ENCODE results near the gene CCDC54. TPM values are rescaled to one million over a fixed set of nuclear protein-coding genes. Genes with fewer than 3 reads are reported as not detected.

CCDC54 gene
- total and polyA plus RNA-seq, 12 donors, result not detected

DNA sequence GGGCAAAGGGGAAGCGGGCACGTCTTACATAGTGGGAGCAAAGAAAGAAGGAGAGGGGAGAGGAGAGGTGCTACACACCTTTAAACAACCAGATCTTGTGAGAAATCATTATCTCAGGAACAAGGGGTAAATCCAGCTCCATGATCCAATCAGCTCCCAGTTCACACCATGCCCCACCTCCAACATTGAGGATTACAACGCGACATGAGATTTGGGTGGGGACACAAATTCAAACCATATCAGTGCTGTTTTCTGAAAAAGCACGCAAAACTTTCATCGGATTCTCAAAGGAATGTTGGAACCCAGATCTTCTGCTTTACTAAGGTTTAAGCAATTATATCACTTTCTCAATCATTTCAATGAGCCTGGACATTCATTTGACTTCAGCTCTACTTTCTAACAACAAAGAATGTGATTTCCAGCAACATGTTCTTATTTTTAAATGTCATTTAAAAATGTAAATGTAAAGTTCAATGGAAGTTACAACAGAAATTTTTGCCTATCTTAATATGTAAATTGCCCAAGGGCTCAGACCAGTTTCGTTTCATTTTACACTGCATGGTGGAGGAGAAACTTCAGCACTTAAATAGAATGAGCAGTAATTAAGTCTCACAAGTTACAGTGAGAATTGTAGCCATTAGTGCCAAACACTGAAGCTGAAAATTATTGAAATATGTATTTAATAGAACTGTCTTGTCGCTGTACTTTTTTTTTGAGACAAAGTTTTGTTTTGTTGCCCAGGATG is 8.4 kb upstream of the CCDC54 start:
- no peaks in the 10 kb centered on the region for H3K27me3 ChIP-seq
- intact Hi-C loops (cut with DNase I), result no loop called here
- H3K36me3 ChIP-seq, result no peaks in the 10 kb centered on the region
- DNase-seq (no peak), ATAC-seq (no peak)
- TF ChIP-seq, protein P1, sequence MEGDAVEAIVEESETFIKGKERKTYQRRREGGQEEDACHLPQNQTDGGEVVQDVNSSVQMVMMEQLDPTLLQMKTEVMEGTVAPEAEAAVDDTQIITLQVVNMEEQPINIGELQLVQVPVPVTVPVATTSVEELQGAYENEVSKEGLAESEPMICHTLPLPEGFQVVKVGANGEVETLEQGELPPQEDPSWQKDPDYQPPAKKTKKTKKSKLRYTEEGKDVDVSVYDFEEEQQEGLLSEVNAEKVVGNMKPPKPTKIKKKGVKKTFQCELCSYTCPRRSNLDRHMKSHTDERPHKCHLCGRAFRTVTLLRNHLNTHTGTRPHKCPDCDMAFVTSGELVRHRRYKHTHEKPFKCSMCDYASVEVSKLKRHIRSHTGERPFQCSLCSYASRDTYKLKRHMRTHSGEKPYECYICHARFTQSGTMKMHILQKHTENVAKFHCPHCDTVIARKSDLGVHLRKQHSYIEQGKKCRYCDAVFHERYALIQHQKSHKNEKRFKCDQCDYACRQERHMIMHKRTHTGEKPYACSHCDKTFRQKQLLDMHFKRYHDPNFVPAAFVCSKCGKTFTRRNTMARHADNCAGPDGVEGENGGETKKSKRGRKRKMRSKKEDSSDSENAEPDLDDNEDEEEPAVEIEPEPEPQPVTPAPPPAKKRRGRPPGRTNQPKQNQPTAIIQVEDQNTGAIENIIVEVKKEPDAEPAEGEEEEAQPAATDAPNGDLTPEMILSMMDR (IDR thresholded peaks at IDR 0.05), result no peak
- H3K27ac ChIP-seq, result no peak overlapping the region
- 88 to 94% methylated on average over 8 of the region's 8 CpGs for WGBS, 2 donors
- H3K4me3 ChIP-seq, result no peak overlapping the region
- H3K4me1 ChIP-seq, result peaks cover 0 to 10% (median 0%) of the 10 kb centered on the region in 9 donors
- no peaks in the 10 kb centered on the region for H3K9me3 ChIP-seq

DNA sequence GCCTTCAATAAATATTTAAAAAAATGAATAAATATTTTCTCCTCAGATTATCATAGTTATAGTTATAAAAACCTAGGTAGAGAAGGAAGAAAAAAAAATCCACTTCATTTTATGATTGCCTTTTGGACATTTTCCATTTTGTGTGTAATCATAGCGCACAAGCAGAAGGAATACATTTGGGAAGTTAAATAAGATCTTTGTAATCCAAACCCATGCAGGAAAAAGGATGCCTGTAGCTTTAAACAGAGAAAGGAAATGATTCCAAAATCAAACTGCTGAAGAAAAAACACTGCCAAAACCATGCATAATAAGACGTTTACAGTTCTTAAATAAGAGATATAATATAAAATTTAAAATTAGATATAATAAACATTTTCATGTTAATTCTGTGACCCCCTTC is 7.4 kb upstream of the CCDC54 start:
- no peak overlapping the region for H3K4me3 ChIP-seq
- WGBS, 2 donors, result 33 to 51% methylated on average over 2 of the region's 2 CpGs
- no peak overlapping the region for H3K27ac ChIP-seq

DNA sequence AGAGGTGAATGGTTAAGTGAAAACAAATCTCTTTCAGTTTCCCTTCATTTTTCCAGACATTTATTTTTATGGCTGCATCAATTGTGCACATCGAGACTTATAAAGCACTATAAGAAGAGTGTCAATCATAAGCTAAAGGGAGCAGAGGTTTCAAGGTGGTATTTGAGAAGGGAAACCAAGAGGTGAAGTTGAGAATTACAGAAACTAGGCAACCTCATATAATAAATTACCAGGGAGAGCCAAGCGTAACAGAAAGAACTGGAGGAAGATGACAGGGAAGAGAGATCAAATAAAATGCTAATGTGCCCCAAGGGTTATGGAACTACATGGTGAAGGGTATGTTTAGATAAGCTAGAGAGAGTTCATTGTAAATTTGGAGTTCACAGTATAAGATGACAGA is 6.3 kb upstream of the CCDC54 start:
- no peak overlapping the region for H3K27ac ChIP-seq
- 90 to 94% methylated on average over 2 of the region's 2 CpGs for WGBS, 2 donors
- intact Hi-C loops (cut with DNase I), result no loop called here
- H3K4me3 ChIP-seq, result no peak overlapping the region
- DNase-seq (no peak), ATAC-seq (no peak)
- H3K4me1 ChIP-seq, result peaks cover 0 to 10% (median 0%) of the 10 kb centered on the region in 9 donors
- no peaks in the 10 kb centered on the region for H3K27me3 ChIP-seq
- no peaks in the 10 kb centered on the region for H3K9me3 ChIP-seq
- TF ChIP-seq, protein P1 (IDR thresholded peaks at IDR 0.05), result no peak
- H3K36me3 ChIP-seq, result no peaks in the 10 kb centered on the region

More for the DNA sequence above, 7.4 kb upstream of the CCDC54 start:
- DNase-seq (no peak), ATAC-seq (no peak)
- Histone ChIP-seq H3K9me3 (no peaks in the 10 kb centered on the region), H3K27me3 (no peaks in the 10 kb centered on the region), H3K4me1 (peaks cover 0 to 10% (median 0%) of the 10 kb centered on the region in 9 donors), H3K36me3 (no peaks in the 10 kb centered on the region)
- TF ChIP-seq, protein P1 (IDR thresholded peaks at IDR 0.05), result no peak
- intact Hi-C loops (cut with DNase I), result no loop called here

DNA sequence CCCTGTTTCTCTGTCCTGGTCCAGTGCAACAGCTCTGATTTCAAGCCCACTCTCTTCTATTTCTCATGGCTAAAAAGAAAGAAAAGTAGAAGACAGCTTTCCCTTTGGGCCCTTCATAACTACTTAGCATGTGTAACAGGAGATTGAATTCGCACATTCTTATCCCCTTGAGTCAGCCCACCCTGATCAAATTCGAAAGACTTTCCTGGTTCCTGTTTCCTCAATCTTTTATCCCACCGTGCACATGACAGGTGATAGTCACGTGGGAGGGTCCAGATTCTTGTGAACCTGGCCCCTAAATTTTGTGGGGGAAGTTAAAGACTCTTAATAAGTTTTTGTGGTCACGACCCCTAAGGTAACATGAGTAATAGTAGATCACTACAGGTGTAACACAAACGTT is 4.7 kb upstream of the CCDC54 start:
- DNase-seq, result no peak
- Histone ChIP-seq H3K4me1 (peaks cover 0 to 2% (median 0%) of the 10 kb centered on the region in 9 donors), H3K27me3 (no peaks in the 10 kb centered on the region), H3K4me3 (no peak overlapping the region), H3K9me3 (no peaks in the 10 kb centered on the region), H3K27ac (no peak overlapping the region), H3K36me3 (no peaks in the 10 kb centered on the region)
- intact Hi-C loops (cut with DNase I), result no loop called here
- TF ChIP-seq, protein P1 (IDR thresholded peaks at IDR 0.05), result no peak
- ATAC-seq, result no peak
- 73 to 77% methylated on average over 6 of the region's 6 CpGs for WGBS, 2 donors

Measured in heart right ventricle (tissue), 16 donors.